AG09319 (cell line): ENCODE results near the gene RAB40C.

Experiments
- DNase-seq: peaks from one replicate; pipeline ENCODE4 v3.0.0-alpha.2; 2010; ENCODE audit warnings: low read depth; ENCODE audit errors: extremely low read depth
- TF ChIP-seq, protein P1 (sequence below): IDR thresholded peaks from 2 replicates; pipeline ENCODE4 v1.5.1; 2011; ENCODE audit warnings: low read depth, mild to moderate bottlenecking, inconsistent platforms, low read length, moderate library complexity

Gene RAB40C

DNA sequence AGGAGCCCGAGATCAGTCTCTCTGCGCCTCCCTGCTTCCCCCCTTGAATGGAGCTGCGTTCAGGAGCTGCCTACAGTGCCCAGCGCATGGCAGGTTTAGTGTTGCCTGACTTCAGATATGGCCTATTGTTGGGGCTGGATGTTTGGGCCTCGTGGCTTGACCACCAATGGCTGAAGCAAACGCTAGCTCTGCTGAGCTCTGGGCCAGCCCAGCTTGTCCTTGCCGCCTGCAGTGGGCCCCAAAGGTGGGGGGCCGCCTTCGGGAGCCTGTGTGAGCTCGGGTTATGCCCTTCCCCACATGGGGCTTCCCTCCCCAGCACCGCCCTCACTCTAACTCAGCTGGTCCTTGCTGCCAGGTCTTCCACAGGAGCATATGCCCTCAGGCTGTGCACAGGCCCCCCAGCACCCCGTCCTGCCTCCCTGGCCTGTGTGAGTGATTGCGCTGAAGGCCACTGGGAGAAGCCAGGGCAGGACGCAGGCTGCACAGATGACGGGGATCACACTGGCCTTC, 48.2 kb downstream of the RAB40C start:
- TF ChIP-seq, protein P1, sequence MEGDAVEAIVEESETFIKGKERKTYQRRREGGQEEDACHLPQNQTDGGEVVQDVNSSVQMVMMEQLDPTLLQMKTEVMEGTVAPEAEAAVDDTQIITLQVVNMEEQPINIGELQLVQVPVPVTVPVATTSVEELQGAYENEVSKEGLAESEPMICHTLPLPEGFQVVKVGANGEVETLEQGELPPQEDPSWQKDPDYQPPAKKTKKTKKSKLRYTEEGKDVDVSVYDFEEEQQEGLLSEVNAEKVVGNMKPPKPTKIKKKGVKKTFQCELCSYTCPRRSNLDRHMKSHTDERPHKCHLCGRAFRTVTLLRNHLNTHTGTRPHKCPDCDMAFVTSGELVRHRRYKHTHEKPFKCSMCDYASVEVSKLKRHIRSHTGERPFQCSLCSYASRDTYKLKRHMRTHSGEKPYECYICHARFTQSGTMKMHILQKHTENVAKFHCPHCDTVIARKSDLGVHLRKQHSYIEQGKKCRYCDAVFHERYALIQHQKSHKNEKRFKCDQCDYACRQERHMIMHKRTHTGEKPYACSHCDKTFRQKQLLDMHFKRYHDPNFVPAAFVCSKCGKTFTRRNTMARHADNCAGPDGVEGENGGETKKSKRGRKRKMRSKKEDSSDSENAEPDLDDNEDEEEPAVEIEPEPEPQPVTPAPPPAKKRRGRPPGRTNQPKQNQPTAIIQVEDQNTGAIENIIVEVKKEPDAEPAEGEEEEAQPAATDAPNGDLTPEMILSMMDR: no peak
- DNase-seq: no peak

DNA sequence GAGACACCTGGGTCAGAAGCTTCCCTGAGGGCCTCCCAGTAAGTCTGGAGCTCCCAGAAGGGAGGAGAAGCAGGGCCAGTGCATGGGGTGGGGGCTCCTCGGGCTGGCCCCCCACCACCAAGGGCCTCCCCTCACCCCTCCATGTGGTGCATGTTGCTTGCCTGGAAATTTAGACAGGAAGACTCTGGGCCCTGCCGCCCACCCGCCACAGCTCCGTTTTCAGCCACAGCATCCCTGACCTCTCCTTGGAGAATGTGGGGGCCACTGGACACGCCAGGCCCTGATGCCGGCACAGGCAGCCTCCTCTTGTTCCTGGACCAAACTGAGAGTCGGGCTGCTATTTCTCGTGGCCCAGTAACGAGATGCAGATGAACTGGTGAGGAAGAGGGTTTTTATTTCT, 49.0 kb downstream of the RAB40C start:
- no peak for DNase-seq
- TF ChIP-seq, protein P1: no peak

DNA sequence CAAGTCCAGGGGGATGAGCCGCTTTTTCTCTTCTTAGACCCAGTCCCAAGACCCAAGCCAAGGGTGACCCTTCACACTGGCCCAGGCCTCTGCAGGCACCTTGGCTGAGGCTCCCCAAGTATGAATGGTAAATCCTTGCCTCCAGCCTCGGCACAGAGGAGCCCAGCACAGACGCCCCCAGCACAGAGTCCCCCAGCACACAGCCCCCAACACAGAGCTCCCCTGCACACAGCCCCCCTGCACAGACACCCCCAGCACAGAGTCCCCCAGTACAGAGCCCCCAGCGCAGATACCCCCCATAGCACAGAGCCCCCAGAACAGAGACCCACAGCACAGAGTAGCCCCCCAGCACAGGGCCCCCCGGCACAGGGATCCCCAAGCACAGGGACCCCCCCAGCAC, 50.7 kb downstream of the RAB40C start:
- TF ChIP-seq, protein P1: no peak
- DNase-seq: no peak

DNA sequence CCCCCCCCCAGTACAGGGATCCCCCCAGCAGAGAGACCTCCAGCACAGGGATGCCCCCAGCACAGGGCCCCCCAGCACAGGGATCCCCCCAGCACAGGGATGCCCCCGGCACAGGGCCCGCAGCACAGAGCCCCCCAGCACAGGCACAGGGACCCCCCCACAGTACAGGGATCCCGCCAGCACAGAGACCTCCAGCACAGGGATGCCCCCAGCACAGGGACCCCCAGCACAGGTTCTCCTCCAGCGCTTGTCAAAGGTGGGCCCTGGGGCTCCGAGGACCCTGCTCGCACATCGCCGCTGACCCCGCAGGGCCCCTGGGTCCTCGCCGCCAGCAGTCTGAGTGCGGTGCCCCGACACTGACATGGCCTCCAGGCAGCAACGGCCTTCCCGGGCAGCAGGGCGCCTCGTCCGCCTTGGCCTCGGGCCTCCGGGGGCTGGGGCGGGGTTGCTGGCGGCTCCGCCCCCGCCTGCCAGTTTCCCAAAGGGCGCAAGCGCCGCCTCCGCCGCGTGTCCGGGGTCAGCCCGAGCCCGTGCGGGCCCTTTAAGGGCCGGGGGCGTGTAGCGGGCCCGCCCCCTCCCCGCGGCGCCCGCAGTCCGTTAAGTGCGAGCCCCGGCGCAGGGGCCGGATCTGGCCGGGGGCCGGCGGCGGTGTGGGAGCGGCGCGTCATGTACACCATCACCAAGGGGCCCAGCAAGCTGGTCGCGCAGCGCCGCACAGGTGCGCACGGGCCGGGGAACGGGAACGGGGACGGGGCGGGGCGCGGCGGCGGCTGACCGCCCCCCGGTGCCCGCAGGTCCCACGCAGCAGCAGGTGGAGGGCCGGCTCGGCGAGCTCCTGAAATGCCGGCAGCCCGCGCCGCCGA, 51.7 kb downstream of the RAB40C start, which contains the start of gene MCRIP2:
Gene MCRIP2, plus strand, starts transcription at position 503 of the 863 bp plus-strand sequence. Its CDS starts 164 bp downstream, at position 667.
- TF ChIP-seq, protein P1: no peak

DNA sequence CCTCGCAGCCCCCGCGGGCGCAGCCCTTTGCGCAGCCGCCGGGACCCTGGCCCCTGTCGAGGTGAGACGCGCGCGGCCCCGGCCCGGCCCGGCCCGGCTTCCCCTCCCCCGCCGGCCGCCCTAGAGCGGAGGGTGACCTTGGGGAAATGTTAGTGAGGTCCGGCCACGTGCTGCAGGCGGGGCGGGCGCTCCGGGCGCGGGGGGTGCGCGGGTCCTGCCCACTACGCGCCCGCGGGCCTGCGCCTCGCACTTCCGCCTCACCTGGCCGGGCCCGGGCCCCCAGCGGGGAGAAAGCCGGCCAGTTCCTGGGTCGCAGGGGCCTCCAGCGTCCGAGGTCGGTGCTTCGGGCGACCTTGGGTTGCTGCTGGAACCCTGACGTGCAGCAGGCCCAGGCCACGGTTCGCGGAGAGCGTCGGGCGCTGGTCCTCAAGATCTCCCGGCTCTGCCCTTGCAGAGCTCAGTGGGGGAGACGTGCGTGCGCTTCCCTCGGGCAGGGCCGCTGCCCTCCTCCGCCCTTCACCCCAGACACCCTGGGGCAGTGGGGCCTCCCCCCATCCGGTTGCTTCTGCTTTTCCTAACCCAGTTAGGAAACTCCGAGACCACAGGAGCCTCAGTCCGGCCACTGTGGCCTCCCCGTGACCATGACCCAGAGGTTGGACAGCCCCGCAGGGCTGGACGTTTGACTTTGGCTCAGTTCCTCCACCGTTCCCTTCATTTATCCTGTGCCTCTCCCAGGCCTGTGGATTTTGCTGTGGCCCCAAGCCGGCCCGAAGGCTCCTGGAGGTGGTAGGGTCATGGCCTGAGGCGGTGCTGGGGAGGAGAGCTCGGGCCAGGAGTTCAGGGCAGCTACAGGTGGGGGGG, 52.6 kb downstream of the RAB40C start:
- TF ChIP-seq, protein P1: no peak
- no peak for DNase-seq

More for the DNA sequence above, 51.7 kb downstream of the RAB40C start, which contains the start of gene MCRIP2:
- peak; percentile 39 for DNase-seq

DNA sequence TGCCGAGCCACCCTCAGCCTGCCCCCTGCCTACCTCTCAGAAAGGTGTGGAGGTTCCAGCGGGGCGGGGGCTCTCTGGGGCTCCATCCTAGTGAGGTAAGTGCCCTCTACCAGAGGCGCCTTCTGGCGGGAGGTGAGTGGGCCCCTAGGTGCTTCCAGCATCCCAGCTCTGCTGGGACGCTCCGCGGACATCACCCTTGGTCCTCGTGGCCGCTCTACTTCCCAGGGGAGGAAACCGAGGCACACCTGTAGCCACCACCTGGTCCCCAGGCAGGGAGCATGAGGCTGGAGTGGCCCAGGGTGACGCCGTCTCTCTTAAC, 53.1 kb downstream of the RAB40C start:
- DNase-seq: no peak
- TF ChIP-seq, protein P1: no peak
